ENCODE data around the gene NPY1R.

Gene NPY1R

DNA sequence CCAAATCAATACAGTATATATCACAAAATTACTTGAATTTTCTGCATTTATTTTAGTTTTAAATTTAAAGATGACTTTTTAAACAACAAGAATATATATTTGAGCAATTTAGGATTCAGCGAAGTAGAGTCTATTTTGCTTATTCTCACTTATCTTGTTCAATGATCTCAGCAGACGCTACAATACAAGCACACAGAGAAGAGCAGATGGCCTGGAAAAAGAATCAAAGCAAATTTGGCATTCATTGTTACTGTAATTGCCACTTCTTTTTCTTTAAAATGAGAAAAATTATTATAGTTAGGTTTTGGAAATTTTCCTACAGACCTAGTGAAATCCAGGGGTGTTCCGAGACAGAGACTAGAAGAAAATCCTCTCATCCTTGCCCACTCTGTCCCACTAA, 57.5 kb downstream of the NPY1R start:
- no peak for DNase-seq

Measured in fibroblast of skin of back (primary cell).